NCI-H2107 (cell line): ENCODE data around the gene UPP1.

Source experiments
- DNase-seq: peaks from one replicate; lab custom pipeline; 2025; lab: John Stamatoyannopoulos, UW

The UPP1 gene

DNA sequence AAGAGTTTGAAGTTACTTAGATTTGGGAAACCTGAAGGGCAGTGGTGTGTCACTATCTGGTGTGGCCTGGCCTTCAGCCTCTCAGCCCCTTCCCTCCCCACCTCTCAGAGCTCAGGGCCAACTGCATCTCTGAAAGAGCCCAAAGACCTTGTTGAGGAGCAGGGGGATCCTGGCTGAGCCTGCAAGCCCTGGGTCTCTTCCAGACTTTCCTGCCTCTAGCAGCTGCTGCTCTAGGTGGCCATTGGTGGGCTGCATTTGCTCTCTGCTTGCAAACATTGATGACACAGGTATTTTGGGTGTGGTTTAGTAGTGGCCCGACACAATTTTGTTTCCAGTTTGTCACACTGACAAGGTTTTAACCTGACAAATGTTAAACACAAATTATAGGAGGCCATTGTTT, 3.1 kb upstream of the UPP1 start:
- DNase-seq = no peak

- DNase-seq = no peak
These were observed 1.7 kb upstream of the UPP1 start for GRCh38 chr7:48087349-48087748.

DNA sequence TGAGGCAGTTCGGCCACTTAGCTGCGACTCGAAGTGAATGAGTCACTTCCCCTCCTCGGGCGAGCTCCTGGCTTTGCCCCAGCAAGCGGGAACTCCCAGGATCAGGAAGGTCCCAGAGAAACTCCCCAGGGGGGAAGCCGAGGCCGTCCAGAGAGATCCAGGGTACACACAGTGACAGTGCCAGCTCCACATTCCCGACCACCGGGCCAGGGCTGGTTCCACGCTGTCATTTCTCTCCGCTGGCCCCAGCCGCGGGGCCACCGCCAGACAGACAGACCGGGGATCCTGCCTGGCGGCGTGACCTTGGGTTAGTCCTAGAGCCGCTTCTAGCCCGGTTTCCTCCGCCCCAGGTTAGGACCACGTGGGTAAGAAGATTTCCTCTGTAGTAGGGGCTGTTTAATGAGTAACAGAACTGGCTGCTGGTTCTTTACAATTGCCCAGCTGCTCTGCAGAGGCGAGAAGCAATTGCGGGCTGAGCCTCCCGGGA, 463 bp upstream of the UPP1 start:
- DNase-seq = no peak

DNA sequence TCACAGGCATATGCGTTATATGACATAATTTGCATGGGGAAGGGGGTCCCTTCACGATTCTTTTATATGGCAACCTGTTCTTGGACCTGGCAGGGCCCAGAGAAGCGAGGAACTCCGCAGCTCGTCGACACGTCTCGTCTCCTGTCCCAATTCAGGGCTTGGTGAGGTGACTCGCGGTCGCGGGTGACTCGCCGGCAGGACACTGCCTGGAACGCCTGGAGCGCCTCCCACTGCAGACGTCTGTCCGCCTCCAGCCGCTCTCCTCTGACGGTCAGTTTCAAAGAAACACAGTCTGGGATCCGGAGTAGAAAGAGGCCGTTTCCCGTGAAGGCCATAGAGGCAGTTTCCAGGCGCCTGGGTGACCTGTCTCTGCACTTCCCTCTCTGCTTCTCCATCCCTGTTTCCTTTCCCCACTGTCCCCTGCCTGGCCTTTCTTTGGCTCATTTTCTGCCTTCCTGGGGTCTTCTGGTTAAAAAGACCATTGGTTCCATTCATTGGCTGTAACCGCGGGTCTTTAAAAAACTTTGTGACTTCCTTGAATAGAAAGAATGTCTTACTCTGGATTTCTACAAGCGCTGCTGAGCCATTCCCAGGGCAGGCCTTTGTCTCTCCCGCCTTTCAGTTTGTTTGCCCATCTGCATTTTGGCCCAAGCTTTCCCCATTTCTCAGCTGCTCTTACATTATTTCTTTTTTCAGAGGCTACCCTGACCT, 1.2 kb downstream of the UPP1 start:
- no peak for DNase-seq

DNA sequence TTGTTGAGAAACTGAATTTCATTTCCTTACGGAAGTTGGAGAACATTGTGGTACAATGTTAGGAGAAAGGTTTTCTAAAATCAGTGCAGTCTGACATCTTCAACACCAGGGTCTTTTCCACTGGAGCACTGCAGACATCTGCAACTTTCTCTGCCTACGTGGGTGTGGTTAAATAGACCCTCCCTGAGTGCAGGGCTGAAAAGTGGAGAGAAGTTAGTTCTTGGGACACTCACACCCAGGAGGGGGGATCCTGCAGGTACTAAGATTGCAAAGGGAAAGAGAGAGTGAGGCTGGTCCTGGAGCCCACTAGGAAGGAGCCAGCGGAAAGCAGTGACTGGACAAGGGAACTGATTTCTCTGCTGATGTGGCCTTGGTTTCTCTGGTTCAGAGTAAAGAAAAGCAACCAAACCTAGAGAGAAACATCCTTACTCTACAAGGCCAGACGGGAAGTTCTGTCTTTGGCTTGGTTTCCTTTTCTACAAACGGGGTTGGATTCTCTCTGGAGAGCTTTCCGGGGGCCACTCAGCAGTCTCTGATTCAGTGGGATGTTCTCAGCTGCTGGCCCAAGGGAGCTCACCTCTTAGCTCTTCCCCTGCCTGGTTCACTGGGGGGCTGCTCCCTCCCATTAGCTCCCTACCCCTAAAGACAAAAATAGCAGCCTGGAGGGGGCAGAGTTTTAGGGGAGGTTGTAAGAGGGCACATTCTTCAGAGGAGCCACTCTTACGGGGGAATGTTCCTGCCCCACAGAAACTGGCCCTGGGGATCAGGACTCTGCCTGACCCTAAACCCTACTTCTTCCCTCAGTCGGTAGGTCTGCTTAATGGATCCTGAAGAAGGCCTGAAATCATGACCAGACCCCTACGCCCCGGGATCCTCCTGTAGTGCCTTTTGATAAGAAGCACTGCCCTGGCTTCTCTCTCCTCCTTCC, 2.7 kb downstream of the UPP1 start:
- no peak for DNase-seq

GRCh38 chr7:48094861-48095293, 5.8 kb downstream of the UPP1 start:
- no peak for DNase-seq

- DNase-seq = no peak
These were observed 7.2 kb downstream of the UPP1 start for GRCh38 chr7:48096273-48096672.

DNA sequence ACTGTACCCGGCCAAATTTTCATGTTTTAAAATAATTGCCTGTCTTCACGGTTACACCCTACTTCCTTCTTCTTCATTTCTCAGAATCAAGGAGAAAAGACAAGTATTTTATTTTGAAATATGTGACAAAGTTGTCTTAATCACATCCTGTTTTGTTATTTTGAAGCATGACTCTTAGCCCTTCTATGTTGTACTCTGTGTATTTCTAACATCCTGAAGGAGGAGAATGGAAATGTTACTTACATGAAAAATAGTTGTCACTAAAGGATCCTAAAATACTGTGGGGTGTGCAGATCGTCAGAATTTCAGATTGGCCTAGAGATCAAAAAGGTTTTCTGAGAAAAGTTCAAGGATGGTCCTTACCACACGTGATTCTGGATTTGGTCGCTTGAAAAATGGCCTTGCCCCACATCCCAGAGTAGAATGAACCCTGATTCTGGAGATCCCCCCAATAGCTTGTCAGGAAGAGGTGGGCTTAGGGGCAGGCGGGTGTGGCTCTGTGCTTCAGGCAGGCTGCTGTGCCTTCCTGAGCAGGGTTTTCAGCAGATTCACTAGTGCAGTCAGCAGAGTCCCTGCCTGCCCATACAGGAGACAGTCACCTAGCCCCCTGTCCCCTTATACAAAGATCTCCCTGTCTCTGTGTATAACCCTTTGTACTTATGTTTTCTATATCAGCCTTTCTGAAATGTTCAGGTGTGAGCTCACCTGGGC, 8.6 kb downstream of the UPP1 start:
- no peak for DNase-seq

DNA sequence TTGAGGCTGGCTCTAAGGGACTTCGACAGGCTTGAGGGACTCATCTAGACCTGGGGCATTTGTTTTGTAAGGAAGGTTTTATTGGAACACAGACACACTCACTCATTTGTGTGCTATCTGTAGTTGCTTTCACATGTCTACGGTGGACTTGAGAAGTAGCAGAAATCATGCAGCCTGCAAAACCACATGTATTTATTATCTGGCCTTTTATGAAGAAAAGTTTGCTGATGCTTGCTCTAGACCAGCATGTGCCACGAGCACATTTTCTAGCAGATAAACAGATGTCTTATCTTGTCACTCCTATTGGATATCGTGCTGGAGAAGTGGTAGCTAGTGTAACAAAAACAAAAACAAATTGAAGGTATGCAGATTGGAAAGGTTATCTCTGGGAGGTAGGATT, 9.8 kb downstream of the UPP1 start:
- no peak for DNase-seq

DNA sequence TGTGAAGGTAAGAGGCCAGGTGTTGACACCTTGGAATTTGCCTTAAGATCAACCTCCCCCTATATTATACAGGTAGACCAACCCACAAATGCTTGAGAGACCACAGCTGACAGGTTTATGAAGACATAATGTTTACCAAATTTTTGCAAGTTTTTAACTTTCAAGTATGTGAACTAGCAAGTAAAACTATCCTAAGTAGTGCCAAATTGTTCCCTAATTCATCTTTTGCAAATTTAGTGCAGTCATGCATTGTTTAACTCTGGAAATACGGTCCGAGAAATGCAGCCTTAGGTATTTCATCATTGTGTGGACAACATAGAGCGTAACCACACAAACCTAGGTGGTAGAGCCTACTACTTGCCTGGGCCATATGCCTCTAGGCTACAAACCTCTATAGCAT, 10.7 kb downstream of the UPP1 start:
- DNase-seq = no peak

- DNase-seq = no peak
These were observed 12.3 kb downstream of the UPP1 start for GRCh38 chr7:48101352-48101751.

- no peak for DNase-seq
These were observed 12.9 kb downstream of the UPP1 start for GRCh38 chr7:48101968-48102367.

DNA sequence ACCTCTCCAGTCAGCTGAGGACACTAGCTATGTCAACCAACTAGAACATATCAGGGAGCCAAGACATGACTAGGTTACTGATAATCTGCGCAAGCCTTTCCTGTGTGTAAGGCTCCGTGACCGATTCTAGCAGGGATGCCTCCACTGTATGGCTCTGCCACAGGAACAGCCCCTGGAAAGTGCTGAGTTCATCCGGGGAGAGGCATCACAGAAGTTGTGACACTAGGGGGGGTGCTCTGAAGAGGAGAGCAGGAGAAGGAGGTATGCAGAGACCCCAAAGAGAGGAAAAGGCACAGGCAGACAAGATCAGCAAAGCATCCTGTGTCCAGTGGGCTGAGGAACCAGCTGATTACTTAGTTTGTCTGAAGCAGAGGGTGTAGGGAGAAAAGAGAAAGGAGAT, 13.5 kb downstream of the UPP1 start:
- DNase-seq = no peak

- no peak for DNase-seq
These were observed 16.0 kb downstream of the UPP1 start for GRCh38 chr7:48105045-48105444.

- DNase-seq = no peak
These were observed 18.0 kb downstream of the UPP1 start for GRCh38 chr7:48106906-48107659.

DNA sequence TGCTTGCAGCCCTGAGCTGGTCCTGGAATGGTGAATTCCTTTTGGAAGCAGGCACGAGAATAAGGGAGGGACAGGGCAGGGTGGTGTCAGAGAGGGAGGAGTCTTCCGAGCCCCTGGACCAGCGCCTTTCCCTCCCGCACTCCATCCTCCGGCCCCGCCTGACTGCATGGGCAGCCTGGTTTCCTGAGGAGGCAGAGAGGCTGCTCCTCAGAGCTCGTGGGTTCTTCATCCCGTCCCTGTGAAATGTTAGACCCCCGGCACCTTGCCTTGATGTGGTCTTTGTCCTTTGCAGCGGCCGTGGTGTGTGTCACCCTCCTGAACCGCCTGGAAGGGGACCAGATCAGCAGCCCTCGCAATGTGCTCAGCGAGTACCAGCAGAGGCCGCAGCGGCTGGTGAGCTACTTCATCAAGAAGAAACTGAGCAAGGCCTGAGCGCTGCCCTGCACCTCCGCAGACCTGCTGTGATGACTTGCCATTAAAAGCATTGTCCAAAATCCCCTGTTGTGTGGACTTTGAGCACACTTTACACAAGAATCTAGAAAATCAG, 18.9 kb downstream of the UPP1 start:
- DNase-seq = no peak

GRCh38 chr7:48108959-48109847, 20.1 kb downstream of the UPP1 start:
- DNase-seq = no peak

- DNase-seq = peak; percentile 17
These were observed 21.0 kb downstream of the UPP1 start for GRCh38 chr7:48109848-48110663.

DNA sequence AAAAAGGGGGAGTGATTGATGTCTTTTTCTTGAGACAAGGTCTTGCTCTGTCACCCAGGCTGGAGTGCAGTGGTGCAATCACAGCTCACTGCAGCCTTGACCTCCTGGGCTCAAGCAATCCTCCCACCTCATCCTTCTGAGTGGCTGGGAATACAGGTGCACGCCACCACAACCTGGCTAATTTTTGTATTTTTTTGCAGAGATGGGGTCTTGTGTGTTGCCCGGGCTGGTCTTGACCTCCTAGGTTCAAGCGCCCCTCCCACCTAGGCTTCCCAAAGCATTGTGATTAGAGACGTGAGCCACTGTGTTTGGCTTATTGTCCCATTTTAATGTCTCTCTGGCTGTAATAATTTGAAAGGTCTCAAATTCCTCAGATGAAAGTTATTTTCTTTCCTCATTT, 21.8 kb downstream of the UPP1 start:
- DNase-seq = no peak

GRCh38 chr7:48111596-48111995, 22.5 kb downstream of the UPP1 start:
- DNase-seq = no peak
